Smooth muscle cell (in vitro differentiated cells): ENCODE results near the gene TNP2. TPM values are rescaled to one million over a fixed set of nuclear protein-coding genes. Genes with fewer than 3 reads are reported as not detected.

Source experiments
- DNase-seq: peaks from one replicate; lab custom pipeline; 2025; ENCODE audit not compliant: unreplicated experiment; lab: John Stamatoyannopoulos, UW
- H2AFZ ChIP-seq: fragments of 200-600 bp; sonication (generic); 2 replicates; pipeline ENCODE4 v1.6.0; 2016; ENCODE audit warnings: antibody characterized with exemption, low read depth, mild to moderate bottlenecking
- H3F3A ChIP-seq: fragments of 200-600 bp; sonication (generic); 2 replicates; pipeline ENCODE4 v1.6.0; 2017; ENCODE audit warnings: antibody characterized with exemption, low read depth
- H3K27ac ChIP-seq: fragments of 200-600 bp; sonication (generic); 2 replicates; pipeline ENCODE4 v1.5.1; 2016; ENCODE audit warnings: low read depth, mild to moderate bottlenecking
- H3K27me3 ChIP-seq: fragments of 200-600 bp; sonication (generic); 2 replicates; pipeline ENCODE4 v1.6.1; 2016; ENCODE audit warnings: low read depth, mild to moderate bottlenecking
- H3K36me3 ChIP-seq: fragments of 200-600 bp; sonication (generic); 2 replicates; pipeline ENCODE4 v1.5.1; 2016; ENCODE audit warnings: low read depth
- H3K4me1 ChIP-seq: fragments of 200-600 bp; sonication (generic); 2 replicates; pipeline ENCODE4 v1.5.1; 2016; ENCODE audit warnings: low read depth
- H3K4me2 ChIP-seq: fragments of 200-600 bp; sonication (generic); 2 replicates; pipeline ENCODE4 v1.6.0; 2016; ENCODE audit warnings: mild to moderate bottlenecking
- H3K4me3 ChIP-seq: fragments of 200-600 bp; sonication (generic); 2 replicates; pipeline ENCODE4 v1.5.1; 2016; ENCODE audit warnings: mild to moderate bottlenecking
- H3K79me2 ChIP-seq: fragments of 200-600 bp; sonication (generic); 2 replicates; pipeline ENCODE4 v1.6.0; 2016; ENCODE audit warnings: low read depth, mild to moderate bottlenecking
- H3K9ac ChIP-seq: fragments of 200-600 bp; sonication (generic); 2 replicates; pipeline ENCODE4 v1.6.0; 2016; ENCODE audit warnings: low read depth
- H3K9me3 ChIP-seq: fragments of 200-600 bp; sonication (generic); replicated peaks from 2 replicates; pipeline ENCODE4 v1.5.1; 2016; ENCODE audit warnings: low read depth
- H4K20me1 ChIP-seq: fragments of 200-600 bp; sonication (generic); 2 replicates; pipeline ENCODE4 v1.6.0; 2016; ENCODE audit warnings: low read depth
- WGBS: methylation state at CpG from one replicate; pipeline ENCODE4 v1.1.7; 2016; ENCODE audit warnings: low lambda C conversion rate; 5-methylcytosine and 5-hydroxymethylcytosine counted together
- polyA plus RNA-seq: library from polyadenylated mRNA; unstranded; fragments of >200 nt; fragmentation: Nextera tagmentation; extraction: Ambion mirVana; gene quantifications from 2 replicates; pipeline ENCODE4 v1.2.1, GENCODE V29; 2016
- total RNA-seq: library from RNA; depleted of rRNA; stranded (reverse); fragments of >200 nt; gene quantifications from 2 replicates; pipeline ENCODE4 v1.2.3, GENCODE V29; 2014
- TF ChIP-seq, protein P1 (sequence below): fragments of 200-600 bp; sonication (generic); IDR thresholded peaks from 2 replicates; pipeline ENCODE4 v1.5.1; 2017; ENCODE audit warnings: borderline replicate concordance, mild to moderate bottlenecking, antibody characterized with exemption; ENCODE audit not compliant: insufficient read depth, poor library complexity, severe bottlenecking

The TNP2 gene
- total and polyA plus RNA-seq, 2 experiments from 2014 or later: not detected

DNA sequence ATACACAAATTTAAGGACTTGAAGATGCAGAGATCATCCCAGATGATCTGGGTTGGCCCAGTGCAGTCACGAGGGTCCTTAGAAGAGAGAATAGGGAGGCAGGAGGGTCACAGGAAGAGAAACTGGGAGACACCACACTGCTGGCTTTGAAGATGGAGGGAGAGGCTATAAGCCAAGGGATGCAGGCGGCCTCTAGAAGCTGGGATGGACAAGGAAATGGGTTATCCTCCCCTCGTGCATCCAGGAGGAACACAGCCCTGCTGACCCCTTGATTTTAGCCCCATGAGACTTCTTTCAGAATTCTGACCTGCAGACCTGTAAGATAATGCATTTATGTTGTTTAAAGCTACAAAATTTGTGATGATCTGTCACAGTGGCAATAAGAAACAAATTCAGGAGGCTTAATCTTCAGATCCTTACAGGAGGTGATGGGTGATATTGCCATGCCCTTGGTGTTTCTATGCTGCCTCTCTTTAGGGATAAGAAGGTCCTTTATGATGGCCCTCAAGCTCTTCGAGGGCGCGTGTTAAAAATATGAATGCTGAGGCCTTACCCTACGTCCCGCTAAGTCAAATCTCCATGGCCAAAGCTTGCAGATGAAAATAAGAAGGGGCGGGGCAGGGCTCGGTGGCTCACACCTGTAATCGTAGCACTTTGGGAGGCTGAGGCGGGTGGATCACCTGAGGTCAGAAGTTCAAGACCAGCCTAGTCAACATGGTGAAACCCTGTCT is 8.6 kb upstream of the TNP2 start:
- H3K79me2 ChIP-seq: no peaks in the 10 kb centered on the region
- WGBS: 93% methylated on average over 12 of the region's 12 CpGs
- H2AFZ ChIP-seq: no peak overlapping the region
- no peak overlapping the region for H3K4me2 ChIP-seq
- DNase-seq: no peak
- no peaks in the 10 kb centered on the region for H3K9me3 ChIP-seq
- TF ChIP-seq, protein P1, sequence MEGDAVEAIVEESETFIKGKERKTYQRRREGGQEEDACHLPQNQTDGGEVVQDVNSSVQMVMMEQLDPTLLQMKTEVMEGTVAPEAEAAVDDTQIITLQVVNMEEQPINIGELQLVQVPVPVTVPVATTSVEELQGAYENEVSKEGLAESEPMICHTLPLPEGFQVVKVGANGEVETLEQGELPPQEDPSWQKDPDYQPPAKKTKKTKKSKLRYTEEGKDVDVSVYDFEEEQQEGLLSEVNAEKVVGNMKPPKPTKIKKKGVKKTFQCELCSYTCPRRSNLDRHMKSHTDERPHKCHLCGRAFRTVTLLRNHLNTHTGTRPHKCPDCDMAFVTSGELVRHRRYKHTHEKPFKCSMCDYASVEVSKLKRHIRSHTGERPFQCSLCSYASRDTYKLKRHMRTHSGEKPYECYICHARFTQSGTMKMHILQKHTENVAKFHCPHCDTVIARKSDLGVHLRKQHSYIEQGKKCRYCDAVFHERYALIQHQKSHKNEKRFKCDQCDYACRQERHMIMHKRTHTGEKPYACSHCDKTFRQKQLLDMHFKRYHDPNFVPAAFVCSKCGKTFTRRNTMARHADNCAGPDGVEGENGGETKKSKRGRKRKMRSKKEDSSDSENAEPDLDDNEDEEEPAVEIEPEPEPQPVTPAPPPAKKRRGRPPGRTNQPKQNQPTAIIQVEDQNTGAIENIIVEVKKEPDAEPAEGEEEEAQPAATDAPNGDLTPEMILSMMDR: no peak
- no peaks in the 10 kb centered on the region for H3K4me1 ChIP-seq
- H3K9ac ChIP-seq: no peak overlapping the region
- no peak overlapping the region for H3K27ac ChIP-seq
- H3K36me3 ChIP-seq: no peaks in the 10 kb centered on the region
- no peak overlapping the region for H3K4me3 ChIP-seq
- H3F3A ChIP-seq: no peaks in the 10 kb centered on the region
- no peaks in the 10 kb centered on the region for H4K20me1 ChIP-seq
- H3K27me3 ChIP-seq: no peaks in the 10 kb centered on the region

DNA sequence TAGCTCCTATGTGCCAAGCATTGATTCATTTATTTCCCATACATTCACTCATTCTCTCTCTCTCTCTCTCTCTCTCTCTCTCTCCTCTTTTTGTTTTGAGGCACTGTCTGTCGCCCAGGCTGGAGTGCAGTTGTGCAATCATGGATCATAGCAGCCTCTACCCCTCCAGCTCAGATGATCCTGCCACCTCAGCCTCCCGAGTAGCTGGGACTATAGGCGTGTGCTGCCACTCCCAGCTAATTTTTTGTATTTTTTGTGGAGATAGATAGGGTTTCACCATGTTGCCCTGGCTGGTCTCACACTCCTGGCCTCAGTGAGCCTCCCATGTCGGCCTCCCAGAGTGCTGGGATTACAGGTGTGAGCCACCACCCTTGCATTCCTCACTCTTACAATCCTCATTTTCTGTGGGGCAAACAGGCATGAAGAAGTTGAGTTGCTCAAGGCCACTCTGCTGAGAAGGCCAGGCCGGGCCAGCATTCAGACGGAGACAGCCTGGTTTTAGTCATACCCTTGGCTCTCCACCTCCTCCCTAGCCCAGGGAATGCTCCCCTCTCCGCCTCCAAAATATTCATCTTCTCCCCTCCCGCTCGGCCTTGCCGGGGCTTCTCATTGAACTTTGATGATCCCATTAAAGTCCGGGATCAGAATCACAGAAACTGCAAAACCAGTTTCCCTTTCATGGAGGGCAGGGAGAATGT is 7.9 kb upstream of the TNP2 start:
- DNase-seq: no peak
- Histone ChIP-seq H3K4me2 (no peak overlapping the region), H3K36me3 (no peaks in the 10 kb centered on the region), H3F3A (no peaks in the 10 kb centered on the region), H3K27me3 (no peaks in the 10 kb centered on the region), H3K27ac (no peak overlapping the region), H3K4me1 (no peaks in the 10 kb centered on the region), H3K79me2 (no peaks in the 10 kb centered on the region), H3K9me3 (no peaks in the 10 kb centered on the region), H3K9ac (no peak overlapping the region), H2AFZ (no peak overlapping the region), H3K4me3 (no peak overlapping the region), H4K20me1 (no peaks in the 10 kb centered on the region)
- TF ChIP-seq, protein P1: no peak
- WGBS: 93% methylated on average over 11 of the region's 11 CpGs

DNA sequence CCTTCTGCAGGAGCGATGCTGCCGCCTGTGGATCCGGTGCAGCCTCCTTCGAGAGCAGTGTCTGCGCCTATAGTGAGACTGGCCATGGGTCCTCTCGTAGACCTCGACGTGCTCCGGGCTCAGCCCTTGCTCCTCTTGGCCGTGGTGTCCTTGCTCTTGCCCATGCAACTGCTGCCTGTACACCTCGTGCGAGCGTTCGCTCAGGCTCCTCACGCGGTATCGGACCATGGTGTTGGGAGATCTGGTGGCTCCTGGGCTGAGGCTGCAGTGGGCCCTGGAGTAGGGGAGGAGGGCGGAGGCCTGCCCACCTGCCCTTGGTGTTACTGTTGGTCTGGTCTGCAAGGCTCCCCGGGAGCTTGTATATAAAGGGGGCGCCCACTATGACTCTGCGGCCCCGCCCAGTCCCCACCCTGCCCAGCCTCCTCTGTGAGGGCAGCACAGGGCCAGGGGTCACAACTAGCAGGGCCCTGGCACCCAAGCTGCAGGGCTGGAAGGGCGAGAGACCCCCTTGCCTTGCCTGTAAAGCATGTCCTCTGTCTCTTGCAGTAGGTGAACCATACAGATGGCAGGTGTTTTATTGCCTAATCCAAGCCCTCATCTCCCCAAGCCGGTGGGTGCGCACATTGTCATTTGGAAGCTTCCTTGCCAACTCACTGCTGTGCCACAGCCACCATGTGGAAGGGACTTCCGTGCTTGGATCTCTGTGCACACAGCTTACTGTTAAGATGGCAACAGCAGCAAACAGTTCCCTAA is 7.2 kb upstream of the TNP2 start, which contains the start of gene PRM2:
Gene PRM2, minus strand, starts transcription at position 338 of the 753 bp plus-strand sequence. Its CDS starts 110 bp downstream, at position 228.
- H3K9me3 ChIP-seq: no peaks in the 10 kb centered on the region
- H3K27me3 ChIP-seq: no peaks in the 10 kb centered on the region
- no peak within 1 kb of the TSS for H2AFZ ChIP-seq
- no peaks in the 10 kb centered on the region for H4K20me1 ChIP-seq
- no peak within 1 kb of the TSS for H3K27ac ChIP-seq
- H3K9ac ChIP-seq: no peak within 1 kb of the TSS
- H3K79me2 ChIP-seq: no peaks in the 10 kb centered on the region
- WGBS: 99% methylated on average over 26 of the region's 26 CpGs
- TF ChIP-seq, protein P1: no peak
- H3F3A ChIP-seq: no peaks in the 10 kb centered on the region
- H3K4me2 ChIP-seq: no peak within 1 kb of the TSS
- no peaks in the 10 kb centered on the region for H3K4me1 ChIP-seq
- H3K4me3 ChIP-seq: no peak within 1 kb of the TSS
- no peak for DNase-seq
- H3K36me3 ChIP-seq: no peaks in the 10 kb centered on the region
